ENCODE measurements around the gene DYRK1A. TPM values are rescaled to one million over a fixed set of nuclear protein-coding genes. Genes with fewer than 3 reads are reported as not detected.

DYRK1A gene
- polyA plus RNA-seq, 3 donors from 2014 or later = 1.8 to 4.8 (median 4.0) TPM

GRCh38 chr21:37475186-37475868, 108.8 kb downstream of the DYRK1A start:
- Mint-ChIP-seq H3K27me3 (ENCODE audit: low read depth in 3 of 3) (peaks cover 0 to 3% (median 0%) of the 10 kb centered on the region in 3 donors), H3K27ac (peak overlapping the region in 5 of 6 donors; percentile 39 to 77 (median 50)), H3K4me1 (peaks cover 73 to 87% of the 10 kb centered on the region in 2 donors), H3K36me3 (peaks cover under 1 to 6% (median under 1%) of the 10 kb centered on the region in 3 donors), H3K4me3 (peak overlapping the region in 3 of 5 donors; percentile 0 to 25 (median 1)), H3K9me3 (no peaks in the 10 kb centered on the region)
- no peak for DNase-seq

- Mint-ChIP-seq H3K4me1 (peaks cover 47 to 69% of the 10 kb centered on the region in 2 donors), H3K27ac (peak overlapping the region in 2 of 6 donors; percentile 7 to 28), H3K9me3 (no peaks in the 10 kb centered on the region), H3K27me3 (ENCODE audit: low read depth in 3 of 3) (peaks cover 0 to 3% (median 0%) of the 10 kb centered on the region in 3 donors), H3K4me3 (no peak overlapping the region), H3K36me3 (peaks cover 3 to 10% (median 8%) of the 10 kb centered on the region in 3 donors)
- DNase-seq = no peak
Observed at GRCh38 chr21:37478794-37479193, 112.2 kb downstream of the DYRK1A start.

- no peak overlapping the region for H3K4me3 Mint-ChIP-seq
Observed at GRCh38 chr21:37483776-37484175, 117.2 kb downstream of the DYRK1A start.

GRCh38 chr21:37484535-37485474, 118.2 kb downstream of the DYRK1A start:
- Mint-ChIP-seq H3K27ac (peak overlapping the region in 4 of 6 donors; percentile 34 to 78 (median 52)), H3K36me3 (peaks cover 6 to 25% (median 8%) of the 10 kb centered on the region in 3 donors)

More at GRCh38 chr21:37483776-37484175, 117.2 kb downstream of the DYRK1A start:
- H3K4me1 Mint-ChIP-seq = peaks cover 9 to 47% of the 10 kb centered on the region in 2 donors
- H3K27me3 Mint-ChIP-seq (ENCODE audit: low read depth in 3 of 3) = peaks cover 0 to 3% (median 2%) of the 10 kb centered on the region in 3 donors
- no peaks in the 10 kb centered on the region for H3K9me3 Mint-ChIP-seq
- peaks cover 6 to 25% (median 8%) of the 10 kb centered on the region in 3 donors for H3K36me3 Mint-ChIP-seq
- DNase-seq = no peak
- H3K27ac Mint-ChIP-seq = peak overlapping the region in 1 of 6 donors; percentile 40

GRCh38 chr21:37489553-37489952, 123.0 kb downstream of the DYRK1A start:
- Mint-ChIP-seq H3K9me3 (no peaks in the 10 kb centered on the region), H3K36me3 (peaks cover 9 to 27% (median 12%) of the 10 kb centered on the region in 3 donors), H3K4me3 (no peak overlapping the region), H3K27me3 (ENCODE audit: low read depth in 3 of 3) (peaks cover 0 to 3% (median 2%) of the 10 kb centered on the region in 3 donors), H3K4me1 (peaks cover 7 to 62% of the 10 kb centered on the region in 2 donors), H3K27ac (peak overlapping the region in 3 of 6 donors; percentile 0 to 10 (median 9))
- no peak for DNase-seq

More at GRCh38 chr21:37484535-37485474, 118.2 kb downstream of the DYRK1A start:
- Mint-ChIP-seq H3K27me3 (ENCODE audit: low read depth in 3 of 3) (peaks cover 0 to 3% (median 2%) of the 10 kb centered on the region in 3 donors), H3K4me3 (no peak overlapping the region), H3K4me1 (peaks cover 7 to 53% of the 10 kb centered on the region in 2 donors), H3K9me3 (no peaks in the 10 kb centered on the region)
- DNase-seq = no peak

- DNase-seq = no peak
- peaks cover 3 to 57% of the 10 kb centered on the region in 2 donors for H3K4me1 Mint-ChIP-seq
- no peak overlapping the region for H3K27ac Mint-ChIP-seq
- H3K9me3 Mint-ChIP-seq = no peaks in the 10 kb centered on the region
- no peak overlapping the region for H3K4me3 Mint-ChIP-seq
- H3K36me3 Mint-ChIP-seq = peaks cover 9 to 27% (median 12%) of the 10 kb centered on the region in 3 donors
- peaks cover 0 to 3% (median 0%) of the 10 kb centered on the region in 3 donors for H3K27me3 Mint-ChIP-seq (ENCODE audit: low read depth in 3 of 3)
Observed at GRCh38 chr21:37490084-37490483, 123.5 kb downstream of the DYRK1A start.

GRCh38 chr21:37496972-37497371, 130.4 kb downstream of the DYRK1A start:
- Mint-ChIP-seq H3K27me3 (ENCODE audit: low read depth in 3 of 3) (no peaks in the 10 kb centered on the region), H3K27ac (peak overlapping the region in 4 of 6 donors; percentile 1 to 43 (median 27)), H3K4me3 (no peak overlapping the region), H3K36me3 (peaks cover 9 to 17% (median 13%) of the 10 kb centered on the region in 3 donors), H3K9me3 (no peaks in the 10 kb centered on the region), H3K4me1 (peaks cover 4 to 30% of the 10 kb centered on the region in 2 donors)
- no peak for DNase-seq

- Mint-ChIP-seq H3K27ac (peak overlapping the region in 3 of 6 donors; percentile 39 to 64 (median 48)), H3K27me3 (ENCODE audit: low read depth in 3 of 3) (no peaks in the 10 kb centered on the region), H3K4me1 (peaks cover 4 to 31% of the 10 kb centered on the region in 2 donors), H3K4me3 (no peak overlapping the region), H3K36me3 (peaks cover 5 to 16% (median 9%) of the 10 kb centered on the region in 3 donors), H3K9me3 (no peaks in the 10 kb centered on the region)
- no peak for DNase-seq
Observed at GRCh38 chr21:37498664-37499063, 132.1 kb downstream of the DYRK1A start.

GRCh38 chr21:37502947-37503346, 136.4 kb downstream of the DYRK1A start:
- H3K4me3 Mint-ChIP-seq = no peak overlapping the region
- H3K4me1 Mint-ChIP-seq = peaks cover 8 to 29% of the 10 kb centered on the region in 2 donors
- H3K36me3 Mint-ChIP-seq = peaks cover 4 to 24% (median 10%) of the 10 kb centered on the region in 3 donors
- no peaks in the 10 kb centered on the region for H3K9me3 Mint-ChIP-seq
- DNase-seq = no peak
- peak overlapping the region in 2 of 6 donors; percentile 20 to 43 for H3K27ac Mint-ChIP-seq
- no peaks in the 10 kb centered on the region for H3K27me3 Mint-ChIP-seq (ENCODE audit: low read depth in 3 of 3)

- Mint-ChIP-seq H3K27me3 (ENCODE audit: low read depth in 3 of 3) (no peaks in the 10 kb centered on the region), H3K4me3 (no peak overlapping the region), H3K27ac (peak overlapping the region; percentile 6 to 60 (median 24)), H3K36me3 (peaks cover 4 to 24% (median 10%) of the 10 kb centered on the region in 3 donors), H3K4me1 (peaks cover 8 to 29% of the 10 kb centered on the region in 2 donors), H3K9me3 (no peaks in the 10 kb centered on the region)
- no peak for DNase-seq
Observed at GRCh38 chr21:37503848-37504467, 137.4 kb downstream of the DYRK1A start.

- Mint-ChIP-seq H3K27me3 (ENCODE audit: low read depth in 3 of 3) (peaks cover 0 to under 1% (median 0%) of the 10 kb centered on the region in 3 donors), H3K4me3 (no peak overlapping the region), H3K4me1 (peaks cover 8 to 29% of the 10 kb centered on the region in 2 donors), H3K36me3 (peaks cover 7 to 34% (median 10%) of the 10 kb centered on the region in 3 donors), H3K9me3 (no peaks in the 10 kb centered on the region), H3K27ac (no peak overlapping the region)
- DNase-seq = no peak
Observed at GRCh38 chr21:37505963-37506362, 139.4 kb downstream of the DYRK1A start.

- no peaks in the 10 kb centered on the region for H3K9me3 Mint-ChIP-seq
- H3K27me3 Mint-ChIP-seq (ENCODE audit: low read depth in 3 of 3) = peaks cover 0 to 5% (median 3%) of the 10 kb centered on the region in 3 donors
- H3K4me1 Mint-ChIP-seq = peaks cover 5 to 26% of the 10 kb centered on the region in 2 donors
- H3K4me3 Mint-ChIP-seq = no peak overlapping the region
- H3K36me3 Mint-ChIP-seq = peaks cover 16 to 47% (median 22%) of the 10 kb centered on the region in 3 donors
- no peak overlapping the region for H3K27ac Mint-ChIP-seq
- DNase-seq = no peak
Observed at GRCh38 chr21:37507716-37508115, 141.1 kb downstream of the DYRK1A start.

- Mint-ChIP-seq H3K27ac (no peak overlapping the region), H3K27me3 (ENCODE audit: low read depth in 3 of 3) (peaks cover 0 to 5% (median 5%) of the 10 kb centered on the region in 3 donors), H3K9me3 (no peaks in the 10 kb centered on the region), H3K4me3 (no peak overlapping the region), H3K36me3 (peaks cover 16 to 45% (median 22%) of the 10 kb centered on the region in 3 donors), H3K4me1 (peaks cover 8 to 25% of the 10 kb centered on the region in 2 donors)
- DNase-seq = no peak
Observed at GRCh38 chr21:37508341-37508740, 141.8 kb downstream of the DYRK1A start.
